ENCODE measurements around the gene C1QTNF4. TPM values are rescaled to one million over a fixed set of nuclear protein-coding genes. Genes with fewer than 3 reads are reported as not detected.
A peak's percentile ranks its signal among the peaks of the same experiment; 100 is the strongest.

The C1QTNF4 gene
- total RNA-seq, 1 donor from 2014 or later = 0.20 TPM

DNA sequence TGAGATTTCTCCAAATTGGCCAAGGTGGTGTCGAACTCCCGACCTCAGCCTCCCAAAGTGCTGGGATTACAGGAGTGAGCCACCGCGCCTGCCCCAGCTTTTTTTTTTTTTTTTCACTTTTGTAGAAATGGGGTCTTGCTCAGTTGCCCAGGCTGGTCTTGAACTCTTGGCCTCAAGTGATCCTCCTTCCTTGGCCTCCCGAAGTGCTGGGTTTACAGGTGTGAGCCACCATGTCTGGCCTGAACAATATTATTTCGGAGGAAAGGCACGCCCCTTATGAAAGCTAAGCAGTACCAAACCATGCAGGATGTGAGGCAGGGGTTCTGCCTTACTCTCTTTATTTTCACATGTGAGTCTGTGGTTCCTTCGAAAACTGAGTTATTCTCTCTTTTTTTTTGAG is 32.0 kb upstream of the C1QTNF4 start:
- Histone ChIP-seq H3K36me3 (ENCODE audit: insufficient read depth, low read length) (peaks cover 49% of the 10 kb centered on the region), H3K4me1 (ENCODE audit: insufficient read depth, low read length) (no peaks in the 10 kb centered on the region)

DNA sequence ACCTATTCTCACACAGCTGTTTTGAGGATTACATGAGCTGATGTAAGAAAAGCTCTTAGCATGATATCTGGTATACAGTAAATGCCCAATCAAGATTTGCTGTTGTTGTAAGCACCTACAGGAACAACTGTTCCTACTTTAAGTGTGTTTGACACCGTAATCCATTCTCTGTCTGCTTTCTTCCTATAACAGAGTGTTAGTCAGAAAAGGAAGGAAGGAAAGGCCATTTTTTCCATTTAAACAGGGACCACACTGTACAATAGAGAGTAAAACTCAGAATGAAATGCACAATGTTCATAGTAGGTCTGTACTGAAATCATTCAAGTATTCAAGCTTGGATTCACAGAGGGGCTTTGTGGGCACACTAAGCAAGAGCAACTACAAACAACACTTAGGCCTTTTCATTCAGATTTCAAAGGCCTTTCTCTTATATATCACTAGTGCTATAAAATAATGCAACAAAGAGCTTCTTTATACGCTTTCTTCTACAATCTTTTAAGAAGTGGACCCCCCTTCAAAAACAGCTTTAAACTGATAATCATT is 26.7 kb upstream of the C1QTNF4 start:
- no peaks in the 10 kb centered on the region for H3K79me2 ChIP-seq (ENCODE audit: insufficient read depth, low read length)
- H3K9ac ChIP-seq (ENCODE audit: low read length) = no peak overlapping the region
- TF ChIP-seq, protein P1, sequence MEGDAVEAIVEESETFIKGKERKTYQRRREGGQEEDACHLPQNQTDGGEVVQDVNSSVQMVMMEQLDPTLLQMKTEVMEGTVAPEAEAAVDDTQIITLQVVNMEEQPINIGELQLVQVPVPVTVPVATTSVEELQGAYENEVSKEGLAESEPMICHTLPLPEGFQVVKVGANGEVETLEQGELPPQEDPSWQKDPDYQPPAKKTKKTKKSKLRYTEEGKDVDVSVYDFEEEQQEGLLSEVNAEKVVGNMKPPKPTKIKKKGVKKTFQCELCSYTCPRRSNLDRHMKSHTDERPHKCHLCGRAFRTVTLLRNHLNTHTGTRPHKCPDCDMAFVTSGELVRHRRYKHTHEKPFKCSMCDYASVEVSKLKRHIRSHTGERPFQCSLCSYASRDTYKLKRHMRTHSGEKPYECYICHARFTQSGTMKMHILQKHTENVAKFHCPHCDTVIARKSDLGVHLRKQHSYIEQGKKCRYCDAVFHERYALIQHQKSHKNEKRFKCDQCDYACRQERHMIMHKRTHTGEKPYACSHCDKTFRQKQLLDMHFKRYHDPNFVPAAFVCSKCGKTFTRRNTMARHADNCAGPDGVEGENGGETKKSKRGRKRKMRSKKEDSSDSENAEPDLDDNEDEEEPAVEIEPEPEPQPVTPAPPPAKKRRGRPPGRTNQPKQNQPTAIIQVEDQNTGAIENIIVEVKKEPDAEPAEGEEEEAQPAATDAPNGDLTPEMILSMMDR (IDR thresholded peaks at IDR 0.05; ENCODE audit: insufficient read depth, low read depth, low read length) = no peak
- TF ChIP-seq EZH2 (IDR thresholded peaks at IDR 0.05; ENCODE audit: insufficient read depth, low read length) = no peak
- no peak for DNase-seq (ENCODE audit: low read depth)
- Mint-ChIP-seq H3K9me3 (ENCODE audit: unreplicated experiment) (no peaks in the 10 kb centered on the region), H3K36me3 (ENCODE audit: low read depth, unreplicated experiment) (peaks cover 4% of the 10 kb centered on the region), H3K27ac (ENCODE audit: unreplicated experiment) (no peak overlapping the region), H3K27me3 (ENCODE audit: low read depth, unreplicated experiment) (no peaks in the 10 kb centered on the region), H3K4me3 (ENCODE audit: unreplicated experiment) (no peak overlapping the region), H3K4me1 (ENCODE audit: low read depth, unreplicated experiment) (no peaks in the 10 kb centered on the region)
- no peak overlapping the region for H3K27ac ChIP-seq (ENCODE audit: low read depth, low read length)
- H3K9me3 ChIP-seq (ENCODE audit: insufficient read depth, low read depth, low read length) = no peaks in the 10 kb centered on the region
- FAIRE-seq = no peak
- H3K4me1 ChIP-seq (ENCODE audit: insufficient read depth, low read length) = peaks cover 10% of the 10 kb centered on the region
- H3K27me3 ChIP-seq (ENCODE audit: insufficient read depth, low read length) = no peaks in the 10 kb centered on the region
- no peak overlapping the region for H3K4me2 ChIP-seq (ENCODE audit: low read length)
- H3K4me3 ChIP-seq (ENCODE audit: insufficient read depth, low read depth, low read length) = no peak overlapping the region
- peaks cover 7% of the 10 kb centered on the region for H4K20me1 ChIP-seq (ENCODE audit: insufficient read depth, low read length)
- H3K36me3 ChIP-seq (ENCODE audit: insufficient read depth, low read length) = peaks cover 40% of the 10 kb centered on the region
- H2AFZ ChIP-seq (ENCODE audit: low read depth, low read length) = no peak overlapping the region

More for the DNA sequence above, 32.0 kb upstream of the C1QTNF4 start:
- FAIRE-seq (no peak), DNase-seq (ENCODE audit: low read depth) (no peak)
- no peaks in the 10 kb centered on the region for H3K4me1 Mint-ChIP-seq (ENCODE audit: low read depth, unreplicated experiment)
- H3K79me2 ChIP-seq (ENCODE audit: insufficient read depth, low read length) = no peaks in the 10 kb centered on the region
- H3K4me3 ChIP-seq (ENCODE audit: insufficient read depth, low read depth, low read length) = no peak overlapping the region
- H2AFZ ChIP-seq (ENCODE audit: low read depth, low read length) = no peak overlapping the region
- peaks cover 17% of the 10 kb centered on the region for H3K36me3 Mint-ChIP-seq (ENCODE audit: low read depth, unreplicated experiment)
- H4K20me1 ChIP-seq (ENCODE audit: insufficient read depth, low read length) = no peaks in the 10 kb centered on the region
- no peak overlapping the region for H3K9ac ChIP-seq (ENCODE audit: low read length)
- no peaks in the 10 kb centered on the region for H3K9me3 Mint-ChIP-seq (ENCODE audit: unreplicated experiment)
- no peaks in the 10 kb centered on the region for H3K9me3 ChIP-seq (ENCODE audit: insufficient read depth, low read depth, low read length)
- no peak overlapping the region for H3K27ac ChIP-seq (ENCODE audit: low read depth, low read length)
- no peak overlapping the region for H3K4me2 ChIP-seq (ENCODE audit: low read length)
- TF ChIP-seq EZH2 (IDR thresholded peaks at IDR 0.05; ENCODE audit: insufficient read depth, low read length) = no peak
- TF ChIP-seq, protein P1 (IDR thresholded peaks at IDR 0.05; ENCODE audit: insufficient read depth, low read depth, low read length) = no peak
- H3K27me3 Mint-ChIP-seq (ENCODE audit: low read depth, unreplicated experiment) = no peaks in the 10 kb centered on the region
- no peak overlapping the region for H3K27ac Mint-ChIP-seq (ENCODE audit: unreplicated experiment)
- H3K27me3 ChIP-seq (ENCODE audit: insufficient read depth, low read length) = no peaks in the 10 kb centered on the region
- H3K4me3 Mint-ChIP-seq (ENCODE audit: unreplicated experiment) = no peak overlapping the region

DNA sequence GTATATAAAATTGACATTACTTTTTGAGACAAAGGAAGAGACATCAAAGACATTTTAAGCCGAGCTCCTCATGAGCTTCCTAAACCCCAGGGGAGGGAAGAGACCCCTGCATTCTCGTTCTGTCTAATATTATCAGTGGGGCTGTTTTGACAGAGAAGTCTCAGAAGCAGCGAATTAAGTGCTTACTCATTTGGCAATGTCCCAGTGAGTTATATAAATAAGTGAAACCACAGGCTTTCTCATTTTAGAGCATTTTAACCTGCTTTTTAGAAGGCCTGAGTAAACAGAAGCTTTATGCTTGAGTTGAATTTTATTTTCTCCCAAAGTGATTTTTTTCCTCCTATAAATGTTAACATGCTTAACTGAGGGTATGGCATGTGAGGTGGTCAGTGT is 23.2 kb upstream of the C1QTNF4 start:
- peak overlapping the region; percentile 50 for H3K4me2 ChIP-seq (ENCODE audit: low read length)
- H3K4me1 Mint-ChIP-seq (ENCODE audit: low read depth, unreplicated experiment) = no peaks in the 10 kb centered on the region
- no peaks in the 10 kb centered on the region for H3K36me3 Mint-ChIP-seq (ENCODE audit: low read depth, unreplicated experiment)

More for the DNA sequence above, 23.2 kb upstream of the C1QTNF4 start:
- Histone ChIP-seq H3K9me3 (ENCODE audit: insufficient read depth, low read depth, low read length) (no peaks in the 10 kb centered on the region), H3K36me3 (ENCODE audit: insufficient read depth, low read length) (peaks cover 21% of the 10 kb centered on the region), H3K9ac (ENCODE audit: low read length) (peak overlapping the region; percentile 38), H3K79me2 (ENCODE audit: insufficient read depth, low read length) (no peaks in the 10 kb centered on the region), H4K20me1 (ENCODE audit: insufficient read depth, low read length) (peaks cover 7% of the 10 kb centered on the region), H2AFZ (ENCODE audit: low read depth, low read length) (no peak overlapping the region), H3K4me1 (ENCODE audit: insufficient read depth, low read length) (peaks cover 10% of the 10 kb centered on the region), H3K4me3 (ENCODE audit: insufficient read depth, low read depth, low read length) (no peak overlapping the region), H3K27ac (ENCODE audit: low read depth, low read length) (peak overlapping the region; percentile 37), H3K27me3 (ENCODE audit: insufficient read depth, low read length) (no peaks in the 10 kb centered on the region)
- H3K27me3 Mint-ChIP-seq (ENCODE audit: low read depth, unreplicated experiment) = no peaks in the 10 kb centered on the region
- no peak for FAIRE-seq
- no peaks in the 10 kb centered on the region for H3K9me3 Mint-ChIP-seq (ENCODE audit: unreplicated experiment)
- H3K27ac Mint-ChIP-seq (ENCODE audit: unreplicated experiment) = peak overlapping the region; percentile 67
- TF ChIP-seq EZH2 (IDR thresholded peaks at IDR 0.05; ENCODE audit: insufficient read depth, low read length) = no peak
- TF ChIP-seq, protein P1 (IDR thresholded peaks at IDR 0.05; ENCODE audit: insufficient read depth, low read depth, low read length) = no peak
- no peak overlapping the region for H3K4me3 Mint-ChIP-seq (ENCODE audit: unreplicated experiment)
- peak; percentile 68 for DNase-seq (ENCODE audit: low read depth)
